H1 (cell line): Measurements from ENCODE around the gene GCNT1. TPM values are rescaled to one million over a fixed set of nuclear protein-coding genes. Genes with fewer than 3 reads are reported as not detected.

Experiments
- CTCF ChIA-PET: fragments of 300-600 bp; sonication (Branson Sonifier 250); formaldehyde crosslinking; loops from one replicate; lab custom pipeline; 2021; ENCODE audit not compliant: partially characterized antibody; lab: Charles Lee
- POLR2A ChIA-PET: fragments of 300-600 bp; sonication (Branson Sonifier 250); formaldehyde crosslinking; loops from one replicate; lab custom pipeline; 2021; ENCODE audit warnings: inconsistent platforms; ENCODE audit not compliant: partially characterized antibody; lab: Charles Lee
- DNase-seq, 2 experiments: peaks; one replicate each; pipeline versions ENCODE4 v3.0.0 to v3.0.0-alpha.2; 2010 to 2022; ENCODE audit warnings: low spot score in 2 of 2, low read depth in 1 of 2, mixed read lengths in 1 of 2
- FAIRE-seq: peaks from 2 replicates; lab custom pipeline; 2011; peaks lifted over from hg19 to GRCh38; lab: Jason Lieb, UNC
- H2AFZ ChIP-seq: 2 replicates; pipeline ENCODE4 v1.8.1; 2012; ENCODE audit warnings: low read length, inconsistent platforms
- H2AK5ac ChIP-seq: 2 replicates; pipeline ENCODE4 v1.6.1; 2013; ENCODE audit warnings: low read depth, low read length
- H2BK120ac ChIP-seq: replicated peaks from 2 replicates; pipeline ENCODE3; 2013; ENCODE audit warnings: low read depth, low read length, inconsistent platforms
- H2BK12ac ChIP-seq: 2 replicates; pipeline ENCODE4 v1.6.1; 2013; ENCODE audit warnings: low read depth, low read length
- H2BK15ac ChIP-seq: 2 replicates; pipeline ENCODE4 v1.6.1; 2013; ENCODE audit warnings: low read length
- H2BK20ac ChIP-seq: 2 replicates; pipeline ENCODE4 v1.6.1; 2013; ENCODE audit warnings: low read length
- H2BK5ac ChIP-seq: 2 replicates; pipeline ENCODE4 v1.6.1; 2013; ENCODE audit warnings: low read depth, low read length
- H3K14ac ChIP-seq: 2 replicates; pipeline ENCODE4 v1.6.1; 2013; ENCODE audit warnings: inconsistent platforms; ENCODE audit not compliant: insufficient read length
- H3K18ac ChIP-seq: 2 replicates; pipeline ENCODE4 v1.6.1; 2013; ENCODE audit warnings: low read length; ENCODE audit errors: extremely low read depth
- H3K23ac ChIP-seq: 2 replicates; pipeline ENCODE4 v1.6.1; 2013; ENCODE audit warnings: inconsistent platforms; ENCODE audit not compliant: insufficient read length
- H3K23me2 ChIP-seq: 2 replicates; pipeline ENCODE4 v1.6.1; 2013; ENCODE audit warnings: low read depth, low read length
- H3K27ac ChIP-seq: 2 replicates; pipeline ENCODE4 v1.6.1; 2011; ENCODE audit warnings: low read depth, low read length, inconsistent platforms
- H3K27me3 ChIP-seq, 4 experiments: replicated peaks in 1 of 4; 1 replicate in 1 of 4; 2 replicates in 3 of 4; pipeline versions ENCODE4 v1.6.1 to v1.8.1; 2011 to 2013; ENCODE audit warnings: low read length in 3 of 4, mild to moderate bottlenecking in 3 of 4, inconsistent platforms in 2 of 4, mixed read lengths in 2 of 4, moderate library complexity in 1 of 4; ENCODE audit not compliant: control insufficient read depth in 3 of 4, insufficient read depth in 3 of 4; ENCODE audit errors: extremely low read depth in 1 of 4
- H3K36me3 ChIP-seq, 4 experiments: 2 replicates each; pipeline versions ENCODE4 v1.6.1 to v1.8.1; 2011 to 2013; ENCODE audit warnings: mild to moderate bottlenecking in 4 of 4, low read length in 3 of 4, moderate library complexity in 2 of 4, control low read depth in 1 of 4, inconsistent platforms in 1 of 4; ENCODE audit not compliant: insufficient read depth in 4 of 4, control insufficient read depth in 2 of 4
- H3K4ac ChIP-seq: replicated peaks from 2 replicates; pipeline ENCODE3; 2013; ENCODE audit warnings: low read length, low read depth, mixed read lengths, inconsistent platforms; ENCODE audit not compliant: insufficient read length
- H3K4me1 ChIP-seq, 4 experiments: replicated peaks in 1 of 4; 1 replicate in 1 of 4; 2 replicates in 3 of 4; pipeline versions ENCODE4 v1.6.1 to v1.8.1; 2011 to 2013; ENCODE audit warnings: low read length in 3 of 4, inconsistent platforms in 2 of 4, mixed read lengths in 1 of 4; ENCODE audit not compliant: insufficient read depth in 4 of 4, control insufficient read depth in 3 of 4
- H3K4me2 ChIP-seq, 2 experiments: 2 replicates each; pipeline versions ENCODE4 v1.6.1 to v1.8.1; 2011 to 2013; ENCODE audit warnings: low read depth in 2 of 2, low read length in 2 of 2, control low read depth in 1 of 2, inconsistent platforms in 1 of 2, mild to moderate bottlenecking in 1 of 2; ENCODE audit not compliant: insufficient read depth in 1 of 2
- H3K4me3 ChIP-seq, 4 experiments: fragments of 200-600, 300-600 bp in 1 of 4; sonication (generic), shearing (Covaris generic), sonication (Bioruptor Twin) in 1 of 4; 2 replicates each; pipeline versions ENCODE4 v1.5.1 to v1.8.1; 2011 to 2016; ENCODE audit warnings: low read length in 4 of 4, low read depth in 3 of 4, control low read depth in 2 of 4, inconsistent platforms in 2 of 4, mild to moderate bottlenecking in 2 of 4, mixed read lengths in 1 of 4, moderate library complexity in 1 of 4; ENCODE audit not compliant: insufficient read depth in 2 of 4; ENCODE audit errors: extremely low read depth in 1 of 4
- H3K56ac ChIP-seq: replicated peaks from 2 replicates; pipeline ENCODE3; 2013; ENCODE audit warnings: low read depth, mild to moderate bottlenecking, mixed read lengths, low read length, inconsistent platforms; ENCODE audit not compliant: insufficient read length
- H3K79me1 ChIP-seq: 2 replicates; pipeline ENCODE4 v1.6.1; 2013; ENCODE audit warnings: low read depth, low read length, control low read depth
- H3K79me2 ChIP-seq, 2 experiments: 2 replicates each; pipeline versions ENCODE4 v1.6.1 to v1.8.1; 2012 to 2013; ENCODE audit warnings: low read length in 2 of 2, mild to moderate bottlenecking in 2 of 2, inconsistent platforms in 1 of 2; ENCODE audit not compliant: insufficient read depth in 2 of 2, control insufficient read depth in 1 of 2
- H3K9ac ChIP-seq, 4 experiments: replicated peaks in 1 of 4; 1 replicate in 1 of 4; 2 replicates in 3 of 4; pipeline versions ENCODE4 v1.6.1 to v1.8.1; 2011 to 2013; ENCODE audit warnings: low read depth in 3 of 4, low read length in 3 of 4, control low read depth in 2 of 4, mild to moderate bottlenecking in 2 of 4, moderate library complexity in 2 of 4, inconsistent platforms in 1 of 4; ENCODE audit errors: extremely low read depth in 1 of 4
- H3K9me3 ChIP-seq, 2 experiments: 2 replicates each; pipeline versions ENCODE4 v1.6.1 to v1.8.1; 2012 to 2013; ENCODE audit warnings: mild to moderate bottlenecking in 2 of 2, moderate library complexity in 2 of 2, control low read depth in 1 of 2, inconsistent platforms in 1 of 2, low read depth in 1 of 2, low read length in 1 of 2, mixed read lengths in 1 of 2; ENCODE audit not compliant: insufficient read depth in 2 of 2
- H4K20me1 ChIP-seq, 2 experiments: replicated peaks in 1 of 2; 2 replicates each; pipeline versions ENCODE3 to v1.8.1; 2011 to 2013; ENCODE audit warnings: inconsistent platforms in 2 of 2, low read length in 2 of 2, mild to moderate bottlenecking in 1 of 2; ENCODE audit not compliant: insufficient read depth in 2 of 2, control insufficient read depth in 1 of 2
- H4K5ac ChIP-seq: 2 replicates; pipeline ENCODE4 v1.6.1; 2013; ENCODE audit warnings: low read length, low read depth, mixed read lengths, inconsistent platforms; ENCODE audit not compliant: insufficient read length
- H4K8ac ChIP-seq: 2 replicates; pipeline ENCODE4 v1.8.0; 2013; ENCODE audit warnings: mild to moderate bottlenecking, moderate library complexity, low read length, inconsistent platforms; ENCODE audit not compliant: insufficient read depth; ENCODE audit errors: extremely low read depth
- H4K91ac ChIP-seq: replicated peaks from 2 replicates; pipeline ENCODE3; 2013; ENCODE audit warnings: low read length, mixed read lengths, inconsistent platforms; ENCODE audit not compliant: insufficient read length
- EZH2 ChIP-seq: fragments of 200-600 bp; sonication (generic); IDR thresholded peaks from 2 replicates; pipeline ENCODE4 v1.7.1; 2012; ENCODE audit warnings: low read depth, mild to moderate bottlenecking, moderate library complexity, low read length, inconsistent platforms; ENCODE audit not compliant: severe bottlenecking
- FOSL1 ChIP-seq: IDR thresholded peaks from 2 replicates; pipeline ENCODE4 v1.6.1; 2011; ENCODE audit warnings: mild to moderate bottlenecking, low read depth, low read length, moderate library complexity; ENCODE audit not compliant: insufficient read depth
- SIN3A ChIP-seq, 2 experiments: IDR thresholded peaks in 1 of 2; conservative IDR thresholded peaks in 1 of 2; 2 replicates each; pipeline ENCODE4 v1.6.1; 2011 to 2012; ENCODE audit warnings: low read length in 2 of 2, improper control_type of control experiment in 1 of 2, low read depth in 1 of 2, mild to moderate bottlenecking in 1 of 2
- WGBS, 2 experiments: shearing (Covaris generic) in 1 of 2; methylation state at CpG; one replicate each; pipeline versions ENCODE4 v1.1.6 to v1.1.7; 2013 to 2015; ENCODE audit warnings: low lambda C conversion rate in 2 of 2, mixed read lengths in 2 of 2, inconsistent platforms in 1 of 2, low coverage in 1 of 2, missing lambda C conversion rate in 1 of 2; ENCODE audit not compliant: insufficient replicate concordance in 2 of 2, insufficient coverage in 1 of 2, insufficient read length in 1 of 2; ENCODE audit errors: extremely low coverage in 1 of 2, missing lambda C conversion rate in 1 of 2; 5-methylcytosine and 5-hydroxymethylcytosine counted together
- polyA plus RNA-seq, 7 experiments: library from polyadenylated mRNA; depleted of rRNA in 3 of 7; stranded (reverse) in 5 of 7; unstranded in 2 of 7; fragments of >200 nt in 5 of 7; fragments of 200-250 nt in 2 of 7; gene quantifications; 1 replicate in 5 of 7; 2 replicates in 1 of 7; 4 replicates in 1 of 7; pipeline versions ENCODE4 v1.2.1 to v1.2.3, GENCODE V29; 2011 to 2013; ENCODE audit warnings: missing spikeins in 2 of 7, mixed read lengths in 2 of 7
- total RNA-seq: library from RNA; stranded (reverse); fragmentation: NEBNext Ultra II Directional; extraction: Animal tissue kit (Norgen Biotek cat#: 25700); gene quantifications from 2 replicates; pipeline ENCODE4 v1.2.1, GENCODE V29; 2021

Gene GCNT1
- total and polyA plus RNA-seq, 2 of the 8 experiments (the other 6 are each of a cell fraction or from before 2014, with no cell fraction given) = 13.0 to 16.5 TPM

- ChIA-PET CTCF (interaction anchor here (1.2 kb wide), 1 partner anchor 8 kb away, joined by 3 read pairs; no protein-coding TSS in a partner anchor), POLR2A (interaction anchor here (0.6 kb wide), 1 partner anchor 153 kb away, joined by 3 read pairs; no protein-coding TSS in a partner anchor)
- H3K79me2 ChIP-seq = no peaks in the 10 kb centered on the region
- no peak overlapping the region for H3K14ac ChIP-seq
- H3K9me3 ChIP-seq = no peaks in the 10 kb centered on the region
- no peak overlapping the region for H3K56ac ChIP-seq
- no peak overlapping the region for H3K23ac ChIP-seq
- no peaks in the 10 kb centered on the region for H4K20me1 ChIP-seq
- no peak overlapping the region for H4K8ac ChIP-seq
- no peaks in the 10 kb centered on the region for H3K36me3 ChIP-seq
- H3K4ac ChIP-seq = no peak overlapping the region
- no peak for TF ChIP-seq EZH2
- TF ChIP-seq SIN3A (conservative IDR thresholded peaks at IDR 0.05 in 1 of 2, IDR thresholded peaks at IDR 0.05 in 1 of 2; ENCODE audit: low read depth in 1 of 2, low read length in 2 of 2) = no peak
- no peak for TF ChIP-seq FOSL1
- no peak overlapping the region for H2BK5ac ChIP-seq
- no peak overlapping the region for H3K4me3 ChIP-seq
- H3K18ac ChIP-seq = no peak overlapping the region
- no peak overlapping the region for H4K91ac ChIP-seq
- no peak overlapping the region for H2AFZ ChIP-seq
- H3K23me2 ChIP-seq = no peaks in the 10 kb centered on the region; the same call in 1 of the 2 replicates
- peaks cover 0 to 2% (median 0%) of the 10 kb centered on the region in 4 experiments; a peak in 1 of 7 replicates for H3K4me1 ChIP-seq
- no peak overlapping the region for H3K27ac ChIP-seq
- H4K5ac ChIP-seq = no peak overlapping the region
- no peak overlapping the region for H2BK120ac ChIP-seq
- WGBS, 2 experiments = 85% methylated on average over 9 of the region's 9 CpGs; no CpG with 5 or more reads in 1 of the 2 experiments
- H3K4me2 ChIP-seq = no peak overlapping the region
- H3K9ac ChIP-seq = no peak overlapping the region
- H2BK20ac ChIP-seq = no peak overlapping the region
- H2BK12ac ChIP-seq = no peak overlapping the region
- DNase-seq (no peak), FAIRE-seq (no peak)
- H2BK15ac ChIP-seq = no peak overlapping the region
- no peaks in the 10 kb centered on the region for H3K27me3 ChIP-seq
- no peaks in the 10 kb centered on the region for H3K79me1 ChIP-seq
- no peak overlapping the region for H2AK5ac ChIP-seq
Measured at GRCh38 chr9:76537150-76537646, 78.2 kb downstream of the GCNT1 start.
